HCT116 (cell line): ENCODE data around the gene NHERF1. TPM values are rescaled to one million over a fixed set of nuclear protein-coding genes. Genes with fewer than 3 reads are reported as not detected.

Source experiments
- ATAC-seq: fragments of 200-7000 bp; cut with Tn5 transposase; 2 replicates; pipeline ENCODE4 v1.9.1; 2020; ENCODE audit warnings: mild to moderate bottlenecking, moderate library complexity
- BruUV-seq: library from RNA; stranded (reverse); fragments of 400-500 nt; replicated peaks from 2 replicates; lab custom pipeline; 2021; lab: Mats Ljungman, UMichigan
- CTCF ChIA-PET: fragments of 300-600 bp; sonication (Branson Sonifier 250); formaldehyde crosslinking; loops from one replicate; lab custom pipeline; 2021; ENCODE audit warnings: antibody characterized with exemption; lab: Charles Lee
- POLR2A ChIA-PET: fragments of 300-600, 350-600 bp; sonication (Branson Sonifier 250); formaldehyde crosslinking; loops from one replicate; lab custom pipeline; 2021; ENCODE audit warnings: antibody characterized with exemption; lab: Charles Lee
- RAD21 ChIA-PET, 2 experiments: fragments of 300-600 bp; sonication (Branson Sonifier 250); formaldehyde crosslinking; loops; one replicate each; lab custom pipeline; 2023; ENCODE audit warnings: low total read pairs in 2 of 2; ENCODE audit not compliant: uncharacterized antibody in 2 of 2, unreplicated experiment in 2 of 2, low non-redundant PET in 1 of 2; lab: Charles Lee
- DNase-seq: peaks from one replicate; pipeline ENCODE4 v3.0.0-alpha.2; 2010; ENCODE audit warnings: low read depth, low spot score
- H2AFZ ChIP-seq: fragments of 200-600 bp; shearing (Covaris generic), sonication (generic); 2 replicates; pipeline ENCODE4 v1.6.1; 2017; ENCODE audit warnings: low read depth, mixed run types, mixed read lengths, antibody characterized with exemption, low read length; ENCODE audit not compliant: poor library complexity, severe bottlenecking
- H3K27ac ChIP-seq: 2 replicates; pipeline ENCODE4 v1.5.1; 2012; ENCODE audit warnings: low read depth, low read length
- H3K27me3 ChIP-seq: fragments of 200-600 bp; sonication (generic); 2 replicates; pipeline ENCODE4 v1.6.1; 2016; ENCODE audit warnings: mixed run types, low read length, mixed read lengths; ENCODE audit not compliant: insufficient read depth
- H3K36me3 ChIP-seq, 2 experiments: fragments of 200-500 bp in 1 of 2; fragments of 200-600 bp in 1 of 2; sonication (Bioruptor generic) in 1 of 2; sonication (generic) in 1 of 2; 2 replicates each; pipeline versions ENCODE4 v1.5.1 to v1.6.1; 2014 to 2016; ENCODE audit warnings: low read length in 2 of 2, inconsistent platforms in 1 of 2, mixed read lengths in 1 of 2, mixed run types in 1 of 2; ENCODE audit not compliant: insufficient read depth in 2 of 2, control insufficient read depth in 1 of 2
- H3K4me1 ChIP-seq, 2 experiments: fragments of 200-600 bp in 1 of 2; sonication (generic) in 1 of 2; 2 replicates each; pipeline versions ENCODE4 v1.5.1 to v1.6.1; 2012 to 2017; ENCODE audit warnings: low read length in 2 of 2, inconsistent platforms in 1 of 2, mild to moderate bottlenecking in 1 of 2, mixed read lengths in 1 of 2, mixed run types in 1 of 2, moderate library complexity in 1 of 2; ENCODE audit not compliant: insufficient read depth in 2 of 2, control insufficient read depth in 1 of 2
- H3K4me2 ChIP-seq: fragments of 200-600 bp; sonication (generic); 2 replicates; pipeline ENCODE4 v1.6.1; 2017; ENCODE audit warnings: mixed run types, low read length, mixed read lengths
- H3K4me3 ChIP-seq, 2 experiments: fragments of 200-600 bp in 1 of 2; sonication (generic) in 1 of 2; replicated peaks in 1 of 2; 2 replicates each; pipeline ENCODE4 v1.5.1; 2011 to 2016; ENCODE audit warnings: low read length in 2 of 2, control low read depth in 1 of 2, low read depth in 1 of 2, mild to moderate bottlenecking in 1 of 2, mixed read lengths in 1 of 2, mixed run types in 1 of 2
- H3K79me2 ChIP-seq: fragments of 200-600 bp; sonication (generic); 2 replicates; pipeline ENCODE4 v1.6.1; 2017; ENCODE audit warnings: mild to moderate bottlenecking, mixed run types, low read length, moderate library complexity, mixed read lengths; ENCODE audit not compliant: insufficient read depth
- H3K9ac ChIP-seq: fragments of 200-600 bp; sonication (generic); 2 replicates; pipeline ENCODE4 v1.6.1; 2016; ENCODE audit warnings: low read length, mixed read lengths
- H3K9me2 ChIP-seq: fragments of 200-600 bp; sonication (generic), shearing (Covaris generic); 2 replicates; pipeline ENCODE4 v1.6.1; 2017; ENCODE audit warnings: mixed run types, mild to moderate bottlenecking, moderate library complexity; ENCODE audit not compliant: insufficient read depth
- H3K9me3 ChIP-seq, 2 experiments: fragments of 200-500 bp in 1 of 2; fragments of 200-600 bp in 1 of 2; sonication (Bioruptor generic) in 1 of 2; sonication (generic) in 1 of 2; 2 replicates each; pipeline ENCODE4 v1.6.1; 2014 to 2017; ENCODE audit warnings: low read length in 2 of 2, mixed read lengths in 2 of 2, inconsistent platforms in 1 of 2, low read depth in 1 of 2, mild to moderate bottlenecking in 1 of 2, mixed run types in 1 of 2, moderate library complexity in 1 of 2; ENCODE audit not compliant: control insufficient read depth in 1 of 2, insufficient read depth in 1 of 2
- H4K20me1 ChIP-seq: fragments of 200-600 bp; sonication (generic), shearing (Covaris generic); 2 replicates; pipeline ENCODE4 v1.6.1; 2017; ENCODE audit warnings: mixed run types, mild to moderate bottlenecking, moderate library complexity; ENCODE audit not compliant: insufficient read depth
- CEBPB ChIP-seq: IDR thresholded peaks from 2 replicates; pipeline ENCODE4 v1.6.1; 2012; ENCODE audit warnings: low read depth
- CTCF ChIP-seq, 3 experiments: fragments of 200-600 bp in 1 of 3; sonication (generic) in 1 of 3; IDR thresholded peaks in 2 of 3; conservative IDR thresholded peaks in 1 of 3; 2 replicates each; pipeline ENCODE4 v1.5.1; 2012 to 2017; ENCODE audit warnings: low read depth in 2 of 3, low read length in 2 of 3, antibody characterized with exemption in 1 of 3, borderline replicate concordance in 1 of 3, control low read depth in 1 of 3, mild to moderate bottlenecking in 1 of 3, mixed read lengths in 1 of 3, mixed run types in 1 of 3, moderate library complexity in 1 of 3; ENCODE audit not compliant: insufficient read depth in 1 of 3
- EGR1 ChIP-seq: IDR thresholded peaks from 2 replicates; pipeline ENCODE4 v1.6.1; 2012; ENCODE audit warnings: low read depth
- ELF1 ChIP-seq: IDR thresholded peaks from 2 replicates; pipeline ENCODE4 v1.6.1; 2012; ENCODE audit warnings: low read depth, borderline replicate concordance
- EZH2 ChIP-seq: fragments of 200-600 bp; sonication (generic); IDR thresholded peaks from 2 replicates; pipeline ENCODE4 v1.6.1; 2017; ENCODE audit warnings: antibody characterized with exemption, mixed run types
- EZH2phosphoT487 ChIP-seq: fragments of 200-600 bp; IDR thresholded peaks from 2 replicates; pipeline ENCODE4 v1.6.1; 2018; ENCODE audit warnings: antibody characterized with exemption, borderline replicate concordance
- FOSL1 ChIP-seq: IDR thresholded peaks from 2 replicates; pipeline ENCODE4 v1.6.1; 2012; ENCODE audit warnings: low read depth
- JUND ChIP-seq: IDR thresholded peaks from 2 replicates; pipeline ENCODE4 v1.6.1; 2012
- MAX ChIP-seq: IDR thresholded peaks from 2 replicates; pipeline ENCODE4 v1.6.1; 2012
- REST ChIP-seq: IDR thresholded peaks from 2 replicates; pipeline ENCODE4 v1.6.1; 2012; ENCODE audit warnings: low read depth
- SP1 ChIP-seq: IDR thresholded peaks from 2 replicates; pipeline ENCODE4 v1.6.1; 2012; ENCODE audit warnings: low read depth
- SRF ChIP-seq: IDR thresholded peaks from 2 replicates; pipeline ENCODE4 v1.6.1; 2012; ENCODE audit warnings: low read depth
- TCF7L2 ChIP-seq: IDR thresholded peaks from 2 replicates; pipeline ENCODE4 v1.7.0; 2011; ENCODE audit warnings: borderline replicate concordance, inconsistent platforms; ENCODE audit not compliant: insufficient read depth, insufficient read length; ENCODE audit errors: extremely low read depth
- YY1 ChIP-seq: IDR thresholded peaks from 2 replicates; pipeline ENCODE4 v1.6.1; 2011; ENCODE audit warnings: low read length, low read depth, moderate library complexity, mild to moderate bottlenecking; ENCODE audit not compliant: insufficient replicate concordance; ENCODE audit errors: extremely low read depth
- ZBTB33 ChIP-seq: IDR thresholded peaks from 2 replicates; pipeline ENCODE4 v1.6.1; 2011; ENCODE audit warnings: mild to moderate bottlenecking, low read length, moderate library complexity; ENCODE audit not compliant: insufficient replicate concordance; ENCODE audit errors: extremely low read depth
- ZFX ChIP-seq: fragments of 450-650 bp; IDR thresholded peaks from 2 replicates; pipeline ENCODE4 v1.6.1; 2017
- ZNF274 ChIP-seq: fragments of 200-500 bp; sonication (Bioruptor generic); IDR thresholded peaks from 2 replicates; pipeline ENCODE4 v1.6.1; 2014; ENCODE audit warnings: mild to moderate bottlenecking, low read depth, low read length, inconsistent platforms
- intact Hi-C: fragments of 100-400 bp; cut with micrococcal nuclease; formaldehyde crosslinking; loops from 2 replicates; pipeline ENCODE4 v1.10.0; 2022
- total RNA-seq: library from RNA; stranded (reverse); gene quantifications from one replicate; pipeline ENCODE4 v1.2.1, GENCODE V29; 2021; ENCODE audit not compliant: unreplicated experiment

Gene NHERF1
- total RNA-seq, 1 experiment from 2014 or later, result 129 TPM

GRCh38 chr17:74776044-74776962, 27.9 kb downstream of the NHERF1 start, which contains the start of gene NAT9:
Gene NAT9, minus strand, starts transcription at chr17:74776345. Its CDS starts 647 bp downstream, at chr17:74775698.
- Histone ChIP-seq H3K9ac (peak within 1 kb of the TSS; percentile 95), H3K9me3 (no peaks in the 10 kb centered on the region), H3K79me2 (peaks cover 55% of the 10 kb centered on the region), H3K36me3 (peaks cover 10 to 29% of the 10 kb centered on the region in 2 experiments; a peak in 3 of 4 replicates), H3K4me1 (peaks cover 9 to 16% of the 10 kb centered on the region in 2 experiments), H3K27ac (peak within 1 kb of the TSS; percentile 60), H4K20me1 (no peaks in the 10 kb centered on the region), H3K9me2 (no peaks in the 10 kb centered on the region), H3K4me2 (peak within 1 kb of the TSS; percentile 97), H2AFZ (no peak within 1 kb of the TSS), H3K27me3 (no peaks in the 10 kb centered on the region), H3K4me3 (peak within 1 kb of the TSS; percentile 75 to 79)
- no TSS peak for BruUV-seq
- intact Hi-C loops, result loop anchor here (5.0 kb wide), 1 partner anchor 96 kb away; the partner anchor contains the start of gene FDXR
- ChIA-PET RAD21 (interaction anchor here in 1 of 2 experiments (1.0 to 1.1 kb wide), 2 partner anchors 32 to 119 kb away, joined by 3 to 4 read pairs; no protein-coding TSS in a partner anchor), CTCF (interaction anchor here (0.6 to 3.5 kb wide), 15 partner anchors 11 to 210 kb away, joined by 3 to 23 read pairs (median 4); partner anchors contain the start of gene RAB37), POLR2A (interaction anchor here (0.6 to 1.7 kb wide), 14 partner anchors 17 to 1721 kb away, joined by 3 to 7 read pairs (median 4); partner anchors contain the start of genes FDXR, MRPL58 and RAB37)
- ATAC-seq (peak; percentile 85), DNase-seq (peak; percentile 92)
- TF ChIP-seq ZBTB33 (peak; percentile 88), ZFX (peak; percentile 45; the same call in 1 of the 2 replicates), CTCF (IDR thresholded peaks at IDR 0.05 in 2 of 3, conservative IDR thresholded peaks at IDR 0.05 in 1 of 3; ENCODE audit: borderline replicate concordance in 1 of 3, insufficient read depth in 1 of 3, low read depth in 2 of 3, low read length in 2 of 3) (no peak), REST (no peak), ELF1 (no peak; the same call in 1 of the 2 replicates), JUND (no peak), CEBPB (no peak), YY1 (peak; percentile 81), EGR1 (peak; percentile 92), EZH2 (no peak), EZH2phosphoT487 (no peak), SRF (no peak), FOSL1 (no peak), MAX (peak; percentile 97), SP1 (peak; percentile 98), TCF7L2 (peak; percentile 26), ZNF274 (no peak)
